Germinal center (tissue), 1 donor: ENCODE measurements around the gene PTPRU.

Experiments
- DNase-seq: peaks from one replicate; pipeline ENCODE4 v3.0.0; 2012; ENCODE audit warnings: mixed read lengths, low spot score

PTPRU gene

DNA sequence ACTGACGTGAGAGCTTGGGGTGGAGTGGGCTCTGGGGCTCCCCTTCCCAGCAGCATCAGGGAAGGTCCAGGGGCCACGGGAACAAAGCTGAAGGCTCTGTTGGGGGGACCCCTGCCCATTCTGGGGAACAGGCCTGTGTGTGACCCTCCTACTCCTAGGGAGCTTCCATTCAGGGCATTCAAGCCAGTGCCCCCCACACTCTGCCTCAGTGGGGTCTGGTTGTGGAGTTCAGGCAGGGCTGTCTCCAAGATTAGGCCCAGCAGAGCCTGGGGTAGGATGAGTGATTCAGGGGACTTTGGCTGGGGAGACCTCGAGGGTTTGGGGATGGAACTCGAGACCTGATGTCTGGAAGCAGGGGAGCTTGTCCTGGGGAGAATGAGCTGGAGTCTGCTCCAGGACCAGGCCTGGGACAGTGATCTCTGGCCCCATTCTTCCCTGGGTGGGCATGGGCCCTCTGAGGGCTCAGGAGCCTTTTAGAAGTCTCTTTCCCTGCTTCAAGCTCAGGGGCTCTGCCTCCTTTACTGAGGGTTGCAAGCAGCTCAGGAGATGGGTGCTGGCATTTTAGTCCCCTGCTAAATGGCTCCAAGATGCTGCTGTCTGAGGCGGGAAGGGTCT is 81.7 kb downstream of the PTPRU start:
- DNase-seq, result no peak

DNA sequence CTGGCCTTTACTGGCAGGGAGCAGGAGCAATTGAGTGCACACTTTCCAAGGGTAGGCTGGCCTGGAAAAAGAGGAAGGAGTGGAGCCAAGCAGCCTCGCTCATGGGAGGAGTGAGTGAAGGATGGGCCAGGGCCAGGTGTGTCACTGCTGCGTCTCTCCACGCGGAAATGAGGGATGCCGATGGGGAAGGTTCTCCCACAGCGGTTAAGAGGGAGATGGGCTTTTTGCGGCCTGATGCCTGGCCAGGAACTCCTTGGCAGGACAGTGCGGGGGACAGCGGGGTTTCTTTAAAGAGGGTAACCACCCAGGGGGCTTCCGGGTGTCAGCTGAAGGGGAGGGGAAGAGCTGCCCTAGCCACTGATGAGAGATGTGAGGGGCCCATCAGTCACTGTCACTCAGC is 82.4 kb downstream of the PTPRU start:
- no peak for DNase-seq

DNA sequence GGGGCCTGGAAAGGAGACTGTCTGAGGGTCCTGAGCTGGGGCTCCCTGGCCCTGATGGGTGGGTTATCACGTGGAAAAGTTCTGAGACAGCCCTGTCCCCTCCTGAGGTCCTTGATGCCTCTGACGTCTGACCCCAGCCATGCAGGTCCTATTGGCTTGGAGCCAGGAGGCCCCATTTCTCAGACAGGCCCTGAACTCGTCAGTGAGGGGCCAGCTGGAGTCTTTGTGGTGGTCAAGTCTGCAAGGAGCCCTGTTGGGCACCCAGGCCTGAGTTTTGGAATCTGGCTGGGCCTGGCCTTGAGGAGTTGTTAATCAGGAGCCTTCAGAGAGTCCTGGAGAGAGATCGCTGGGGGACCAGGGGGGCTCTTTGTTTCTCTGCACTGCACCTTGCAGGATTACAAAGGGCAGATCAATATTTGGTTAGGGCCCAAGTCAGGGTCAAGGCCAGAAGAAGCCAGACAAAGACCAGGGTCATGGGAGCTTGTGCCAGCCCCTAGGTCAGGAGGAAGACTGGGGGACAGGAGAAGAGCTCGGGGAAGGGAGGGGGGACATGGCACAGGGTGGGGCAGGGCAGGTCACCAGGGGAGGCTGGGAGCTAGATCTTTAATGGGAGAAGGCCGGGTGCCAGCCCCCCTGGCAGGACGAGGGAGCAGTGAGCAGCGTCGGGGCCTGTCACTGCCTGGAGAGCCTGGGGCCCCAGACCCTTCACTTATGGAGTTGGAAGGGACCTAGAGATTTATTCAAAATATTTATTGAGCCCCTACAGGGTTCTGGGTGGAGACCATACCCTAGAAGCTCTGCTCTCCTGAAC is 83.2 kb downstream of the PTPRU start:
- DNase-seq, result no peak

- DNase-seq, result no peak
Observed at GRCh38 chr1:29320156-29320940, 84.0 kb downstream of the PTPRU start.

DNA sequence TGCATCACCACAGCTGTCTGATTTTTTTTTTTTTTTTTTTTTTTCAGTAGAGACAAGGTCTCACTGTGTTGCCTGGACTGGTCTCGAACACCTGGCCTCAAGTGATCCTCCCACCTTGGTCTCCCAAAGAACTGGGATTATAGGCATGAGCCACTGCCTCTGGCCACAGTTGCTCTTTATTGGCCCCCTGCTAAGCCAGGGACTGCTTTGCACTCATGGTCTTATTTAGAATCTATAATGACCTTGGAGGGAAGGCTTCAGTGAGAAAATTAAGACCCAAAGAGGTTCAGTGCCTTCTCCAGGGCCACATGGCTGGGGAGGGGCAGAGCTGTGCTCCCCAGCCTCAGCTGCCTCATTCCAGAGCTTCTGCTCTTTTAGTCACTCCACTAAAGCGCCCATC is 84.9 kb downstream of the PTPRU start:
- no peak for DNase-seq

- no peak for DNase-seq
Observed at GRCh38 chr1:29322147-29322694, 85.9 kb downstream of the PTPRU start.

DNA sequence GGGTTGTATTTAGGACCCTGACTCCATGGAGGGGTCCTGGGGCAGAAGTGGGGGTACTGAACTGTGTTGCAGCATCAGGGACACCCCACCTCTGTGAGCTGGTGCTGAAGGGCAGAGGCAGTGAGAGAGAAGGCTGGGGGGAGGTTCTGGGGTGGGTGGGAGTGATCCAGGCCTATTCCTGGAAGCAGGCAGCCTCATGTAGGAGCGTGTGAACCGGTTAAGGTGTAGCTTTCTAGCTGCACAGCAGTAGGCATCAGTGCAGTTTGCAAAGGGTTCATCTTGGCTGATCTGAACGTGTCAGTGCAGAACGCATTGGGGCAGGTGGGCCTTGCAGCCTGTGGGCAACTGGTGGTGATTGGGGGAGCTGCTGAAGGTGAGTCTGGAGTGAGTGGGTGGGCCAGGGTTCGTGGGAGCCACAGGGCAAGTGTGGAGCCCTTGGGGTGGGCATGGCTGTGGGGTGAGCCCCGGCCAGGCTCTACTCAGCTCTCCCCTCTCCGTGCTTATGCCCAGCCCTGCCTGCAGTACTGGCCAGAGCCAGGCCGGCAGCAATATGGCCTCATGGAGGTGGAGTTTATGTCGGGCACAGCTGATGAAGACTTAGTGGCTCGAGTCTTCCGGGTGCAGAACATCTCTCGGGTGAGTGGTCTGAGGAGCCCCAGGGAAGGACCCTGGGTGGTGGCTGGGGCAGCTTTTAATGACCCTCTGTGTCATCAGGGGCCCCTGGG is 86.7 kb downstream of the PTPRU start:
- no peak for DNase-seq

GRCh38 chr1:29323636-29324035 is 87.3 kb downstream of the PTPRU start:
- DNase-seq, result no peak

- no peak for DNase-seq
Observed at GRCh38 chr1:29324202-29324601, 87.9 kb downstream of the PTPRU start.

- DNase-seq, result no peak
Observed at GRCh38 chr1:29324771-29325351, 88.5 kb downstream of the PTPRU start.

DNA sequence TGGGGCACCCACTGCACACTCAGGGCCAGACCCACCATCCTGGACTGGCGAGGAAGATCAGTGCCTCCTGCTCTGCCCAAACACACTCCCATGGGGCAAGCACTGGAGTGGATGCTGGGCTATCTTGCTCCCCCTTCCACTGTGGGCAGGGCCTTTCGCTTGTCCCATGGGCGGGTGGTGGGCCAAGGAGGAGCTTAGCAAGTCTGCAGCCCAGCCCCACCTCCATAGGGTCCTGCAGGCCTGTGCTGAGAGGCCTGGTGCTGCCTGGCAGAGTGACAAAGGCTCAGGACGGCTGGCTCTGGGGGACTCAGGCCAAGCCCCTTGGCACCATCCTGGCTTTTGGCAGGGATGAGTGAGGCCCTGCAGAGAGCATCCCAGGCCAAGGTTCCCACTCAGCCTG is 89.4 kb downstream of the PTPRU start:
- no peak for DNase-seq

DNA sequence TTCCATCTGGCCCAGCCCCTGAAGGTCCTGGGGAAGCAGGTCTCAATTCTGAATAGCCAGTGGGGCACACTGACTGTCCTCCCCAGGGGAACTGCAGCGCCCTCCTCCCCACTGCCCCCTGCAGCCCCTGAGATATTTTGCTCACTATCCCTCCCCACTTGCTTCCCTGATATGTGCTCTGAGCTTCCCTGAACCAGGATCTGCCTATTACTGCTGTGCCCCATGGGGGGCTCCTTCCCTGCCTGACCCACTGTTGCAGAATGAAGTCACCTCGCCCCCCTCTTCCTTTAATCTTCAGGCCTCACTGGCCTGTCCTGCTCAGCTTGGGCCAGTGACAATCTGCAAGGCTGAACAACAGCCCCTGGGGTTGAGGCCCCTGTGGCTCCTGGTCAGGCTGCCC is 89.8 kb downstream of the PTPRU start:
- no peak for DNase-seq

- DNase-seq, result no peak
Observed at GRCh38 chr1:29327223-29327935, 91.1 kb downstream of the PTPRU start.

- DNase-seq, result no peak
Observed at GRCh38 chr1:29329022-29329775, 92.9 kb downstream of the PTPRU start.

DNA sequence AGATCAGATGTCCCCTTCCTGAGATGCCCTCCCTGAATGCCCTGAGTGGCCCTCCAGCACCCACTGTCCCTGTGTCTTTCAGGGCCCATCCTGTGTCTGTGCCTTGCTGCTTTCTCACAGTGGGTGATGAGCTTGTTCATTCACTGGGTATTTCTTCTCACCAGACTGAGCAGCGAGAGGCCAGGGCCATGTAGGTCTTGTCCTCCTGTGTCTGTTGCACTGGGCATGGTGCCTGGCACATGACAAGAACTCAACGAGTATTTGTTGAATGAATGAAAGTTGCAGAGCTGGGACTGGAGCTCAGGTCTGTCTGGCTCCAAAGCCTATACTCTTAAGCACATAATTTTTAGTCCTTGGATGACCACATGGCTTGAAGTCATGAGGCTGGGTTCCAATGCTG is 93.8 kb downstream of the PTPRU start:
- no peak for DNase-seq

DNA sequence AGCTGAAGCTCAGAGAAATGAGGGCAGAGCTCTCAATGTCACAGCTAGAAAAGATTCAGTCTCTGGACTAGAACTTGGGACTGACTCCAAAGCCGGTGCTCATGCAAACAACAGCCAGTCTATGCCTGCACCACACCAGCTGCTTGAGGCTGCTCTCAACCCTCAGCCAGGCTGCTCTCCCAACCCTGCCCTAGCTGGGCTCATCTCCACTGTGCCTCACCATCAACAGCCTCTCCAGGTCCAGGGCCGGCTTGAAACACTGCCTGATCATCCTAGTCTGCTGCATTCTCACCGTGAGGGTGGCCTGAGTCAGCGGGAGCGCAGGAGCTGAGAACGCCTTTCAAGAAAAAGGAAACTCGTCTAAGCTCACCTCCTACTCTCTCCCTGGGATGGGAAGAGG is 94.5 kb downstream of the PTPRU start:
- no peak for DNase-seq

GRCh38 chr1:29331309-29331708 is 95.0 kb downstream of the PTPRU start:
- DNase-seq, result no peak

- no peak for DNase-seq
Observed at GRCh38 chr1:29331729-29332128, 95.4 kb downstream of the PTPRU start.

GRCh38 chr1:29332204-29332603 is 95.9 kb downstream of the PTPRU start:
- DNase-seq, result no peak

DNA sequence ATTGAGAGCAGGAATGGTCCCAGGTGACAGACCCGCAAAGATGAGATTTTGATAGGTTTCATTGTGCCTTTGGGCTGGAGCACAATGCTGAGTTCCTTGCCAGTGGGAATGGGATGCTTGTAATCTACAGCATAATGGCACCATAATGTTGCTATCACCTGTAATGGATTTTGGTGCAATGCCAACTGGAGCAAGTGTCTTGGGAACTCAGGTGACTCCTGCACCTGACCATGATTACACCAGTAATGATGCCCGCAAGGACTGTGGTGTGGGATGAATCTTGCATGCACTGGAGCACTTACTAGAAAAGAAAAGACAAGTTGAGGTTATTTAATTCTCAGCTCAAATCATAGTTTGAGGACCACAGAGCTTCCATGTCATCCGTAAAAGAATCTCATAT is 96.7 kb downstream of the PTPRU start:
- DNase-seq, result no peak
